Omental fat pad (tissue), 4 donors: Measurements from ENCODE around the gene GNG2. TPM values are rescaled to one million over a fixed set of nuclear protein-coding genes. Genes with fewer than 3 reads are reported as not detected.

ENCODE experiments used
- ATAC-seq: fragments of 150-250 bp; one replicate; pipeline ENCODE4 v1.9.1; 2016; ENCODE audit warnings: mild to moderate bottlenecking, moderate library complexity; ENCODE audit not compliant: low FRiP score
- DNase-seq: peaks from one replicate; pipeline ENCODE4 v3.0.0-alpha.2; 2019; ENCODE audit warnings: low spot score
- total RNA-seq, 4 donors: library from RNA; depleted of rRNA; stranded (reverse); fragments of >200 nt; gene quantifications; one replicate each; pipeline ENCODE4 v1.1.0, GENCODE V29; 2016
- TF ChIP-seq, protein P1 (sequence below), 3 donors: fragments of 450-650 bp; IDR thresholded peaks; one replicate each; pipeline ENCODE4 v1.5.1; 2016 to 2017; ENCODE audit warnings: antibody characterized with exemption in 3 of 3, mild to moderate bottlenecking in 3 of 3, moderate library complexity in 2 of 3

Gene GNG2
- total RNA-seq, 4 donors from 2014 or later = 40.7 to 85.6 (median 54.0) TPM

DNA sequence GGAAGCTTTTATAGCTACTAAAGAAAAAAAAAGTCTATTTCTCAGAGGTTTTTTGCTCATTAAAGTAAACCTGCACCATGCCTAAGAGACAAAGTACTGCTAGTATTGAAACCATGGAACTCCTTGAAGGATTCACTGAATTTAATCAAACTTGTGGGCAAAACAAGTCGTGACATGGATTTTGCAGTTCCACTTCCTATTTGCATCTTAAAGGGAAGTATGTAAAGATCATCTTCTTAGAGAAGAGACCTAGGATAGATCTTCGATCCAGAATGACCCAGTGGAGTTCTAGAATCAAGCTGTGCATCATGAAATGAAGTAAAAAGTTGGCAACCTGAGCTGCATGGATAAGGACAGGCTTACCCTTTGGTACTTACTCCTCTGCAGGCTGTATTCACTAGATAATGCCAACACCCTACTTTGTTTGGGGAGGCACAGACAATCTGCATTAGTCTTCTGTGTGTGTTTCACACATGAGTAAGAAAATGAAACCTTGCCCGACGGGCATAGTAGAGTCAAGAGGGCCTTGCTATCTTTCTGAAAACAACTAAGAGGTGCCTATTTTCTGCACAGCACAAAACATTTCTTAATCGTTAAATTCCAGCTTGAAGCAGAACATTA is 1.9 kb downstream of the GNG2 start:
- TF ChIP-seq, protein P1, sequence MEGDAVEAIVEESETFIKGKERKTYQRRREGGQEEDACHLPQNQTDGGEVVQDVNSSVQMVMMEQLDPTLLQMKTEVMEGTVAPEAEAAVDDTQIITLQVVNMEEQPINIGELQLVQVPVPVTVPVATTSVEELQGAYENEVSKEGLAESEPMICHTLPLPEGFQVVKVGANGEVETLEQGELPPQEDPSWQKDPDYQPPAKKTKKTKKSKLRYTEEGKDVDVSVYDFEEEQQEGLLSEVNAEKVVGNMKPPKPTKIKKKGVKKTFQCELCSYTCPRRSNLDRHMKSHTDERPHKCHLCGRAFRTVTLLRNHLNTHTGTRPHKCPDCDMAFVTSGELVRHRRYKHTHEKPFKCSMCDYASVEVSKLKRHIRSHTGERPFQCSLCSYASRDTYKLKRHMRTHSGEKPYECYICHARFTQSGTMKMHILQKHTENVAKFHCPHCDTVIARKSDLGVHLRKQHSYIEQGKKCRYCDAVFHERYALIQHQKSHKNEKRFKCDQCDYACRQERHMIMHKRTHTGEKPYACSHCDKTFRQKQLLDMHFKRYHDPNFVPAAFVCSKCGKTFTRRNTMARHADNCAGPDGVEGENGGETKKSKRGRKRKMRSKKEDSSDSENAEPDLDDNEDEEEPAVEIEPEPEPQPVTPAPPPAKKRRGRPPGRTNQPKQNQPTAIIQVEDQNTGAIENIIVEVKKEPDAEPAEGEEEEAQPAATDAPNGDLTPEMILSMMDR (IDR thresholded peaks at IDR 0.05) = no peak
- ATAC-seq (no peak), DNase-seq (no peak)

DNA sequence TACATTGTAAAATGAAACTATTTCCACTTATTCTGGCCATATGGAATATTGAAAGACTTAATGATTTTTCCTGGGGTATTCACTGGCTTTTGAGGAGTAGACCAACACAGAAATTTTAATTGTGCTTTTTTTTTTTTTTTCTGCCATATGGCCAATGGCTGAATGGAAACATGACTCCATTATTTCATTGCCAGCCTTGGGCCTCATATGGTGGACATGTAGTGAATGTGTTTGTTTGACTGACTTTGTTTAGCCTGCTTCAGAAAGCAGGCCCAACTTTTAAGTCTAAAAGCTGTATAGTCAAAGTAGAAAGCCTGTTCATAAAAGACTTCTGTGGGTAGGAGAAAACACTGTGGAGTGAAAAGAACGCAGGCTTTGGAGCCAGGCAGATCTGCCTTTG is 2.4 kb downstream of the GNG2 start:
- TF ChIP-seq, protein P1 (IDR thresholded peaks at IDR 0.05) = no peak
- DNase-seq (no peak), ATAC-seq (no peak)

DNA sequence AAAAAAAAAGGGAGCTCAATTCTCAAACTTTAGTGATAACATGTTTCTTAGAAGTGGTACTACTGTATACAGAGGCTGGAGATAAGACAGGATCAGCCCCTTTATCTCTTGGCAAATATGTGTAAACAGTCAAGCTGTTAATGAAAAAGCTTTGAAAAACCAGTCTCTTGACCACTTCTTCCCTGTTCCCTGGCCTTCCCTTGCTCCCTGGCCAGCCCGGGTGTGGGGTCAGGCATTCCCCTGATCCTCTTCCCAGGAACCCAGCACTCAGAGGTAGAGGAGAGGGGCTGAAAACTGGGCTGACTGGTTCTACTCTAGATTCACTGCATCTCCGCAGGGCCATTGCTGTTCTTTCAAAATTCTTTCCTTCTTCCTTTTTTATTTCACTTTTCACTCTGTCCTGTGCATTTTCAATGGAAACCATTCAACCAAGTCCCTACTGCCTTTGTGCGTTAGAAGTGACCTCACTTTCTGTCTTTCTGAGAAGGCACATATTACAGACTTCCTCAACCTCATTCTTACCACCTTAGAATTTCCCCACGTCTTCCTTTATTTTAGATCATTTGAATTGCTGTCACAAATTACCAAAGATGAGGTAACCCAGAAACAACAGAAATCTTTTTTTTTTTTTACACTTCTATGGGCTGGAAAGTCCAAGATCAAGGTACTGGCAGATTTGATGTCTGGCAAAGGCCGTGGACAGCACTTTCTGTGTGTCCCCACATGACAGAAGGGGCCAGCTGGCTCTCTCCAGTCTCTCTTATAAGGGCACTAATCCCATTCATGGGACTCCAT is 5.7 kb downstream of the GNG2 start:
- TF ChIP-seq, protein P1 (IDR thresholded peaks at IDR 0.05) = no peak
- ATAC-seq = no peak
- DNase-seq = no peak

DNA sequence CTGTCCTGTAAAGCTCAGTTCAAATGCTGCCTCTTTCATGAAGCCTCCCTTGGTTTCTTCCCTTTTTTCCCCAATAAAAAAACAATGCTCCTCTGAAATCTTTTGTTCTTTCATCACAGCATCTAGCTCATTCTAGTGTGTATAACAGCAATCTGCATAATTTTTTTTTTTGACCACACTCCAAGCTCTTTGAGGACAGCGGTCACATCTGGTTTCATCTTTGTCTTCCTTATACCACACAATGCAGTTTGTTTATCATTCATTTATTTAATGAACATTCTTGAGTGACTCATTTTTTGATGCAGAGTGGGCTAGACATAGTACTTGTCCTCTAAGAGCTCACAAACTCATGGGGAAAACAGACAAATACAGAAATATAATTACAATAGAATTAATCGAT is 7.3 kb downstream of the GNG2 start:
- ATAC-seq = no peak

DNA sequence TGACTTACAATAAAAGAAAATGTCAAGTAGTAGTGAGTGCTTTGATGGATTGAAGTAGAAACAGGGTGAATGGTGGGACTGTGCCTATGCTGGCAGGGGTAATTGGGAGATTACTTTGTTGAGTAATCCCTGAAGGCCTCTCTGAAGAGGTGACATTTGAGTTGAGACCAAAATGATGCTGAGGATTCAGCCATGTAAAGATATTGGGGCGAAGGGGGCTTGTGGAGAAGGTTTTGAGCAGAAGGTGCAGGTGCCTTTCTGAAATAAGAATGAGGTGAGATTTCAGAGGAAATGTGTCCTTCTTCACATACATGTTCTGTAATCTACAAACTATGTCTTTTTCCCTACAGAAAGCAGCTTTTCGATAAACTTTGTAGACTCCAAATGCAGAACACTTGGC is 8.0 kb downstream of the GNG2 start:
- no peak for ATAC-seq
- no peak for DNase-seq
- TF ChIP-seq, protein P1 (IDR thresholded peaks at IDR 0.05) = no peak

More for the DNA sequence above, 7.3 kb downstream of the GNG2 start:
- DNase-seq = no peak
- TF ChIP-seq, protein P1 (IDR thresholded peaks at IDR 0.05) = no peak

DNA sequence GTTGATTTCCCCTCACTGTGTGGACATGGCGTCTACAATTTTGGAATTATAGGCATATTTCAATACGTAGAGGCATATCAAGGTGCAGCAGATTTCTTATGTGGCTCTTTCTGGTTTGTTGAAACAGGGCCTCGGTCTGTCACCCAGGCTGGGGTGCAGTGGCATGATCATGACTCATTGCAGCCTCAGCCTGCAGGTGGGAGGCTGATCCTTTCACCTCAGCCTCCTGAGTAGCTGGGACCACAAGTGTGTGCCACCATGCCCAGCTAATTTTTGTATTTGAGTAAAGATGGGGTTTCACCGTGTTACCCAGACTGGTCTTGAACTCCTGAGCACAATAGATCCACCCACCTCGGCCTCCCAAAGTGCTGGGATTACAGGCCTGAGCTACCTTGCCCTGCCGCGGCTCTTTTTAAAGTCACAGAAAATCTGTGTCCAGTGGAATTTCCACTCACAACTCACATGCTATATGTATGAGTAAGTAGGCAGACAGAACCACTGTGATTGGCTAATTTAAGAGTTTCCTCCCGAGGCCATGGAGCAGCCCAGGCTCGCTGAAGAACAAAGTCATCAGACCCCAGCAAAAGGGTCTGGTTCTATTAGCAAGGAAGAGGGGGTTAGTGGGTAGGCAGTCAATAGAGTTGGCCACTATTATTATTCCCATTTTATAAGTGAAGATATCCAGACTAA is 9.1 kb downstream of the GNG2 start:
- TF ChIP-seq, protein P1 (IDR thresholded peaks at IDR 0.05) = no peak
- ATAC-seq (no peak), DNase-seq (no peak)
